C1 segment of cervical spinal cord (tissue), 14 donors: ENCODE results near the gene NTSR1.

Experiments used
- DNase-seq, 14 donors: peaks; one replicate each; lab custom pipeline; 2025; lab: John Stamatoyannopoulos, UW

NTSR1 gene

GRCh38 chr20:62754991-62755356 is 46.3 kb downstream of the NTSR1 start:
- no peak for DNase-seq

- peak in 2 of 14 donors; percentile 9 to 33 for DNase-seq
Observed at GRCh38 chr20:62755817-62756724, 47.4 kb downstream of the NTSR1 start.

- DNase-seq: no peak
Observed at GRCh38 chr20:62758226-62758912, 49.7 kb downstream of the NTSR1 start.

GRCh38 chr20:62759981-62760431 is 51.4 kb downstream of the NTSR1 start:
- no peak for DNase-seq

GRCh38 chr20:62760471-62760855 is 51.8 kb downstream of the NTSR1 start:
- DNase-seq: no peak

GRCh38 chr20:62760856-62761758 is 52.5 kb downstream of the NTSR1 start:
- DNase-seq: peak in 7 of 14 donors; percentile 11 to 27 (median 18)

GRCh38 chr20:62761759-62762131 is 53.1 kb downstream of the NTSR1 start:
- DNase-seq: no peak

GRCh38 chr20:62762376-62762775 is 53.7 kb downstream of the NTSR1 start:
- no peak for DNase-seq

GRCh38 chr20:62762801-62763368 is 54.2 kb downstream of the NTSR1 start:
- no peak for DNase-seq

- no peak for DNase-seq
Observed at GRCh38 chr20:62763404-62763803, 54.8 kb downstream of the NTSR1 start.

- no peak for DNase-seq
Observed at GRCh38 chr20:62764156-62764935, 55.7 kb downstream of the NTSR1 start.

GRCh38 chr20:62765021-62765420 is 56.4 kb downstream of the NTSR1 start:
- no peak for DNase-seq

GRCh38 chr20:62765432-62766070 is 56.9 kb downstream of the NTSR1 start:
- DNase-seq: no peak

GRCh38 chr20:62766071-62766450 is 57.4 kb downstream of the NTSR1 start:
- DNase-seq: no peak

GRCh38 chr20:62766716-62767115 is 58.1 kb downstream of the NTSR1 start:
- no peak for DNase-seq

- DNase-seq: no peak
Observed at GRCh38 chr20:62768234-62768546, 59.6 kb downstream of the NTSR1 start.

- no peak for DNase-seq
Observed at GRCh38 chr20:62768551-62769287, 60.1 kb downstream of the NTSR1 start.

- no peak for DNase-seq
Observed at GRCh38 chr20:62769346-62770071, 60.9 kb downstream of the NTSR1 start.
